GM21529 (cell line): ENCODE data around the gene HOXB9.

Experiments
- ATAC-seq: cut with Tn5 transposase; IDR thresholded peaks from one replicate; pipeline ENCODE4 v1.9.1; 2021; ENCODE audit not compliant: unreplicated experiment

Gene HOXB9

GRCh38 chr17:48588528-48588927 lies 37.6 kb downstream of the HOXB9 start:
- ATAC-seq, result no peak

GRCh38 chr17:48588074-48588415 lies 38.1 kb downstream of the HOXB9 start:
- no peak for ATAC-seq

GRCh38 chr17:48587276-48588073 lies 38.7 kb downstream of the HOXB9 start:
- no peak for ATAC-seq

GRCh38 chr17:48586355-48587258 lies 39.6 kb downstream of the HOXB9 start:
- ATAC-seq, result no peak

GRCh38 chr17:48584223-48584741 lies 41.9 kb downstream of the HOXB9 start:
- no peak for ATAC-seq

GRCh38 chr17:48583708-48584222 lies 42.4 kb downstream of the HOXB9 start:
- ATAC-seq, result no peak

- ATAC-seq, result no peak
These were observed 43.4 kb downstream of the HOXB9 start for GRCh38 chr17:48582750-48583069.

GRCh38 chr17:48579760-48580554 lies 46.2 kb downstream of the HOXB9 start:
- ATAC-seq, result no peak

GRCh38 chr17:48579471-48579759 lies 46.7 kb downstream of the HOXB9 start:
- ATAC-seq, result no peak

- ATAC-seq, result peak; percentile 21
These were observed 47.3 kb downstream of the HOXB9 start for GRCh38 chr17:48578616-48579470.

GRCh38 chr17:48577946-48578615 lies 48.1 kb downstream of the HOXB9 start, which contains the start of gene HOXB4:
Gene HOXB4, minus strand, starts transcription at chr17:48578350. Its CDS starts 31 bp downstream, at chr17:48578319.
- peak; percentile 60 for ATAC-seq

GRCh38 chr17:48577330-48577945 lies 48.7 kb downstream of the HOXB9 start:
- no peak for ATAC-seq

- no peak for ATAC-seq
These were observed 49.5 kb downstream of the HOXB9 start for GRCh38 chr17:48576479-48577309.

- no peak for ATAC-seq
These were observed 50.3 kb downstream of the HOXB9 start for GRCh38 chr17:48575673-48576478.

- no peak for ATAC-seq
These were observed 51.0 kb downstream of the HOXB9 start for GRCh38 chr17:48575066-48575582.

- no peak for ATAC-seq
These were observed 51.6 kb downstream of the HOXB9 start for GRCh38 chr17:48574505-48575065.
